Mesodermal cell (in vitro differentiated cells): ENCODE measurements around the gene ADAMTS8.

Experiments used
- H3K27ac ChIP-seq: 2 replicates; pipeline ENCODE4 v1.7.0; 2013; ENCODE audit warnings: mild to moderate bottlenecking, low read depth, low read length, moderate library complexity; ENCODE audit not compliant: severe bottlenecking
- H3K36me3 ChIP-seq: 2 replicates; pipeline ENCODE4 v1.7.1; 2013; ENCODE audit warnings: mild to moderate bottlenecking, low read length, moderate library complexity; ENCODE audit not compliant: control insufficient read depth, insufficient read depth
- H3K4me1 ChIP-seq: one replicate; pipeline ENCODE4 v1.7.1; 2013; ENCODE audit warnings: mild to moderate bottlenecking, low read length; ENCODE audit not compliant: insufficient read depth, control insufficient read depth, poor library complexity, severe bottlenecking
- H3K4me3 ChIP-seq: 2 replicates; pipeline ENCODE4 v1.7.0; 2013; ENCODE audit warnings: low read length, control low read depth, mild to moderate bottlenecking; ENCODE audit not compliant: insufficient read depth, poor library complexity, severe bottlenecking; ENCODE audit errors: extremely low read depth
- H3K9me3 ChIP-seq: 2 replicates; pipeline ENCODE4 v1.7.1; 2013; ENCODE audit warnings: mild to moderate bottlenecking, low read length, moderate library complexity; ENCODE audit not compliant: control insufficient read depth
- WGBS, 2 experiments: methylation state at CpG; one replicate each; pipeline ENCODE4 v1.1.5; 2013; ENCODE audit warnings: missing lambda C conversion rate in 2 of 2; ENCODE audit not compliant: insufficient coverage in 2 of 2; 5-methylcytosine and 5-hydroxymethylcytosine counted together

The ADAMTS8 gene

GRCh38 chr11:130404727-130405126 lies 23.7 kb downstream of the ADAMTS8 start:
- Histone ChIP-seq H3K4me1 (peaks cover 28% of the 10 kb centered on the region), H3K4me3 (no peak overlapping the region), H3K27ac (no peak overlapping the region), H3K36me3 (no peaks in the 10 kb centered on the region), H3K9me3 (no peaks in the 10 kb centered on the region)
- WGBS, 2 experiments = 80 to 83% methylated on average over 5 of the region's 5 CpGs

GRCh38 chr11:130403967-130404366 lies 24.4 kb downstream of the ADAMTS8 start:
- no peaks in the 10 kb centered on the region for H3K36me3 ChIP-seq
- peaks cover 28% of the 10 kb centered on the region for H3K4me1 ChIP-seq
- WGBS, 2 experiments = 47 to 52% methylated on average over 3 of the region's 3 CpGs
- H3K27ac ChIP-seq = peak overlapping the region; percentile 89
- no peak overlapping the region for H3K4me3 ChIP-seq
- no peaks in the 10 kb centered on the region for H3K9me3 ChIP-seq

DNA sequence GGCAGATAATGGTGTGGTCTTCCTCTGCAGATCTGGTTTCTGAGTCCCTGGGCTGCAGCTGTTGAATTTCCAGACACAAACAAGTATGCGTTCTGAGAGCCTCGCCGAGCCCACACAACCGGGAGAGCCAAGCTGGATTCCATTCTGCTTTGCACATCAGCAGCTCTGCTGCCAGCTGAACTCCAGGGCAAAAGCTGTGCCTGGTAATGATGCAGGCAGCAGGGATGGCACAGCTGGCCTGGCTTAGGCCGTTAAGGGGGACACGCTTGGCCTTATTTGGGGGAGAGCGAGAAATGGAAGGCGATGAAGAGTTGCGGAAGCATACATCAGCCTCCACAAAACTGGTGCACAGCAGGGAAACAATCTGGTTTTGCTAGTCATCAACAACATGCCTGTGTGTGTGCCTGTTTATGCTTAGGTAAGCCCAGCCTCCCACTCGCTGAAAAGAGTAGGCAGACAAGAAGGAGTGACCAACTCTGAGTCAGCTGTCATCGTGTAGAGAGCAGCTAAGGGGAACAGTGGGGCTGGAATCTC lies 25.1 kb downstream of the ADAMTS8 start:
- H3K4me3 ChIP-seq = no peak overlapping the region
- no peaks in the 10 kb centered on the region for H3K36me3 ChIP-seq
- H3K9me3 ChIP-seq = no peaks in the 10 kb centered on the region
- peak overlapping the region; percentile 89 for H3K27ac ChIP-seq
- peaks cover 28% of the 10 kb centered on the region for H3K4me1 ChIP-seq
- 69 to 72% methylated on average over 11 of the region's 11 CpGs for WGBS, 2 experiments

DNA sequence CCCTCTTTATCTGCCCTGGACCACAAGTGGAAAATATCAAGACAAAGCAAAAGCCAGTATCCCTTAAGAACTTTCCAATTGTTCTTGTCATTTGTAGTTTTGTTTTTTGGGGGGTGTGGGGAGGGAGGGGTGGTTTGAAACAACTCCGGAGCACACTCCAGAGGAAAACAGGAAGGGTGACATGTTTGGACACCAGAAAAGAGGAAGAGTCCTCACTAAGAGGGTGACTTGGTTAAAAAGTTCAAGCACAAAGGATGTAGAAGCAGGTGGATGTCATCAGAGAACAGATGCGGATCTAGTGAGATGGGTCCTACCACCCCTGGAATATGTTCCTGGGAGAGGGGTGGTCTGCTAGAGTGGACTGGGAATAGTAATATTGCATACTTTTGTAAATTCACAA lies 25.8 kb downstream of the ADAMTS8 start:
- H3K27ac ChIP-seq = no peak overlapping the region
- H3K4me3 ChIP-seq = no peak overlapping the region
- no peaks in the 10 kb centered on the region for H3K36me3 ChIP-seq
- H3K4me1 ChIP-seq = peaks cover 28% of the 10 kb centered on the region
- 82 to 85% methylated on average over 2 of the region's 2 CpGs for WGBS, 2 experiments
- no peaks in the 10 kb centered on the region for H3K9me3 ChIP-seq

- H3K27ac ChIP-seq = no peak overlapping the region
- 86 to 94% methylated on average over 8 to 9 of the region's 13 CpGs for WGBS, 2 experiments
- H3K4me1 ChIP-seq = peaks cover 28% of the 10 kb centered on the region
- H3K36me3 ChIP-seq = no peaks in the 10 kb centered on the region
- no peaks in the 10 kb centered on the region for H3K9me3 ChIP-seq
- H3K4me3 ChIP-seq = no peak overlapping the region
Observed at GRCh38 chr11:130400781-130401483, 27.5 kb downstream of the ADAMTS8 start.

DNA sequence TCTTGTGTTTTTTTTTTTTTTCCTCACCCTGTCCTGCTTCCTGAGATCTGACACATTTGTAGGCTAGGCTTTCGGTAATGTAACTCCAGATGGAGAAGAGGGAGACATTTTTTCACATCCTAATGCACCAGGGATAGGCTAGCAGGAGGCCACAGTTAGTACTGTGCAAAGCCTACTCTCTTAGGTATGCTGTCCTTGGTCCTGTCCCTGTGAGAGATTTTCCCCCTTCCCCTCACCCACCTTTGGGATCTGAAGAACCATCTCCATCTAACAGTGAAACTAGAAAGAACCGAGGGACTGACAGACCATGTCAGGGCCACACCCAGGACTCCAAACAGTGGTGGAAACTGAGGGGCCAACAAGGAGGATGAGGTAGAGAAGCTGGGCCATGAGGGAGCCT lies 29.2 kb downstream of the ADAMTS8 start:
- 100% methylated on average over 2 of the region's 2 CpGs; no CpG with 5 or more reads in 1 of the 2 experiments for WGBS, 2 experiments
- H3K27ac ChIP-seq = no peak overlapping the region
- H3K9me3 ChIP-seq = no peaks in the 10 kb centered on the region

DNA sequence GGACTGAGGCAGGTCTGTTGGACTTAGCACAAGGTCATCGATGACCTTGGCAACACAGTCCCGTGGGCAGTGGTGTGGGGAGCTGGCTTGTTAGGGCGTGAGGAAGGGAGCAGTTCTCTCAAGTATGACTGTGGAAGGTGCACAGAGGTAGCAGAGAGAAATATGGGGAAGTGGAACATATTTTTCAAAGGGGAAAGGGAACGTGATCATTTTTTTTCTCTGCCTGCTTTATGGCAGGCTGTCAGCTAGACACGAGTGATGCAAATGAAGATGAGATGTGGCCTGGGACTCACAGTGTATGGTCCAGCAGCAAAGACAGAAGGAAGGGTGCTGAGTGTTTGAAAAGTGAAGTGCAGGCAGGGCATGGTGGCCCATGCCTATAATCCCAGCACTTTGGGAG lies 30.6 kb downstream of the ADAMTS8 start:
- no peak overlapping the region for H3K27ac ChIP-seq
- H3K36me3 ChIP-seq = no peaks in the 10 kb centered on the region
- H3K4me1 ChIP-seq = peaks cover 18% of the 10 kb centered on the region
- H3K9me3 ChIP-seq = no peaks in the 10 kb centered on the region
- H3K4me3 ChIP-seq = no peak overlapping the region
- 93 to 94% methylated on average over 5 of the region's 5 CpGs for WGBS, 2 experiments

More for the DNA sequence above, 29.2 kb downstream of the ADAMTS8 start:
- Histone ChIP-seq H3K4me3 (no peak overlapping the region), H3K36me3 (no peaks in the 10 kb centered on the region), H3K4me1 (peaks cover 28% of the 10 kb centered on the region)

GRCh38 chr11:130396965-130397364 lies 31.4 kb downstream of the ADAMTS8 start:
- H3K27ac ChIP-seq = no peak overlapping the region
- WGBS, 2 experiments = 96 to 100% methylated on average over 2 of the region's 2 CpGs
- peaks cover 11% of the 10 kb centered on the region for H3K4me1 ChIP-seq
- no peaks in the 10 kb centered on the region for H3K9me3 ChIP-seq
- no peaks in the 10 kb centered on the region for H3K36me3 ChIP-seq
- H3K4me3 ChIP-seq = no peak overlapping the region

DNA sequence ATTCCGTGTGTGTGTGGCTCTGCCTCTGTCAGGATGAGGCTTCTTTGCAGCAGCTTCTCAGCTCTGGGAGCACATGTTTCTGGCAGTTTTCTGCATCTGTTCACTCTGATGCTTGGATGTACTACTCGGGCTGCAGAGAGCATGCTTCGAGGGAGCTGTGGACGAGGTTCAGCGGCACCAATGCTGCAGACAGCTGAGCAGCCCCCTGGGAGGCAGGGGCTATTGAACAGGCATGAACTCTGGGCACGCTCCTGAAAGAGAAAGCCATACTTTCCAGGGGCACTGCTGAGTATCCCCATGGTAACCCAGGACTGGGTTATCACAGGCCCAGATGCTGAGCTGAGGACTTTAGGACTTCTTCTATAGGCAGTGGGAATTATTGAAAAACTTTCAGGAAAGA lies 33.8 kb downstream of the ADAMTS8 start:
- Histone ChIP-seq H3K4me1 (peaks cover 2% of the 10 kb centered on the region), H3K9me3 (no peaks in the 10 kb centered on the region), H3K36me3 (no peaks in the 10 kb centered on the region), H3K27ac (no peak overlapping the region), H3K4me3 (no peak overlapping the region)
- 79 to 84% methylated on average over 6 of the region's 6 CpGs for WGBS, 2 experiments

- no peak overlapping the region for H3K4me3 ChIP-seq
- peaks cover 2% of the 10 kb centered on the region for H3K4me1 ChIP-seq
- 81 to 91% methylated on average over 8 of the region's 8 CpGs for whole genome bisulfite sequencing, 2 experiments
- no peaks in the 10 kb centered on the region for H3K9me3 ChIP-seq
- H3K36me3 ChIP-seq = no peaks in the 10 kb centered on the region
- H3K27ac ChIP-seq = no peak overlapping the region
Observed at GRCh38 chr11:130391711-130392110, 36.7 kb downstream of the ADAMTS8 start.

GRCh38 chr11:130390071-130390758 lies 38.2 kb downstream of the ADAMTS8 start:
- H3K4me3 ChIP-seq = no peak overlapping the region
- H3K9me3 ChIP-seq = no peaks in the 10 kb centered on the region
- WGBS, 2 experiments = 64 to 90% methylated on average over 7 to 10 of the region's 12 CpGs
- peaks cover 2% of the 10 kb centered on the region for H3K4me1 ChIP-seq
- no peak overlapping the region for H3K27ac ChIP-seq
- H3K36me3 ChIP-seq = no peaks in the 10 kb centered on the region
